Stimulated activated CD8-positive, alpha-beta memory T cell treated with anti-CD3 and anti-CD28 coated beads, Interleukin-2, amount 100 ng/mL, for 48 hours (primary cell): Measurements from ENCODE around the gene TBXA2R.
A peak's percentile ranks its signal among the peaks of the same experiment; 100 is the strongest.
"Not testable (repeated sequence)": the region's sequence is repeated elsewhere in the genome, so short reads cannot be mapped to it uniquely, and the experiment has no call there.

Experiments
- DNase-seq, 2 donors: peaks; one replicate each; pipeline ENCODE4 v3.0.0-alpha.2; 2020; ENCODE audit warnings: low read depth in 2 of 2

Gene TBXA2R

DNA sequence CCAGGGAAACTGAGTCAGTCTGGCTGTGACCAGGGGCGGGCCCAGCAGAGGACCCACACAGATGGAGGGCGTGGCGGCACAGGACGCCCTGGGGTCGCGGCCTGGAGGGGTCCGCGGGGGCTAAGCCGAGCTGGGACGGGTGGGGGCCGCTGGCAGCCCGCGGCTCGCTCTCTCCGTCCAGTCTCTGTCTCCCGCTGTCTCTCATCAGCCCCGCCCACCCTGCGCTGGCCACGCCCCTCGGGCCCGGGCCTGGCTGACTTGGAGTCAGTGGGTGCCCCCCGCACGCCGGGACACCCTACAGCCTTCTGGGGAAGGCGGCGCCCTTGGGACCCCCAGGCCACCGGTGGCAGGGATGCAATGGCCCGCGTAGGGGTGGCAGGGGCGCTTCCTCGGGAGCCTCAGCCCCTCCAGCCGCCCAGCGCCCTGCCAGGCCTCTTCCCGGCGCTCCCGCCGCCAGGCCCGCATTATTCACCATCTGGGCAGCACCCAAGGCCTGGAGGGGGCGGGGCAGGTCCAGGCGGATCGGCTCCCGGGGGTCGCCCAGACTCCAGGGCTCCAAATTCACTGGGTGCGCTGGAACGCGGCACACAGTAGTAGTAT, at the start of gene TBXA2R:
TBXA2R (minus strand) TSS at position 186 of the 600 bp plus-strand sequence. CDS start 6,241 bp downstream, outside the sequence.
- peak; percentile 62 to 66 for DNase-seq

DNA sequence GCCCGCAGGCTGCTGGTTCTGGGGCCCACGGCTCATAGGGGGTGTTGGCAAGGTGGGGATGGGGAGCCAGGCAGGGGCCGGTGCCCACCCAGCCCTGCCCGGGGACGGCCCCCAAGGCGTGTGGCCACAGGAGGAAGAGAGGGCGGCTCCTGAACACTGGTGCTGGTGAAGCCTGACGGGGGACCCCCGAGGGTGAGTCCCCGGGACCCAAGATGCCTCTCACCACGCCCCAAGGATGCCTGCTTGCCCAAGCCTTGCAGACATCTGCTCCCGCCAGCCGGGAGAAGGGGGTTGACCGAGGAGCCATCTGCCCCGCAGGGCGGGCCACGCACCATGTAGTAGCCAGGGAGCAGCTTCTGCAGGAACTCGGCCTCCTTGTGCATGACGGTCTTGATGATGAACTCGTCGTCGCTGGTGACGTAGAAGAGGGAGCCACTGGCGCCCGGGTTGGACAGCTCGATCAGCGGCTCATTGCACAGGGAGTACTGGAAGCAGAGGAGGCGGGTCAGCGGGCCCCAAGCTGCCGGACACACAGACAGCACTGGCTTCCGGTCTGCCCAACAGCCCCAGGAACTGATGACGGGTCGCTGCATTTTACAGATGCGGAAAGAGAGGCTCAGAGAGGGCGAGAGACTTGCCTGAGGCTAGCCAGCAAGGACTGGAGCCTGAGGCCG, 49.5 kb upstream of the TBXA2R start:
- DNase-seq: no peak

DNA sequence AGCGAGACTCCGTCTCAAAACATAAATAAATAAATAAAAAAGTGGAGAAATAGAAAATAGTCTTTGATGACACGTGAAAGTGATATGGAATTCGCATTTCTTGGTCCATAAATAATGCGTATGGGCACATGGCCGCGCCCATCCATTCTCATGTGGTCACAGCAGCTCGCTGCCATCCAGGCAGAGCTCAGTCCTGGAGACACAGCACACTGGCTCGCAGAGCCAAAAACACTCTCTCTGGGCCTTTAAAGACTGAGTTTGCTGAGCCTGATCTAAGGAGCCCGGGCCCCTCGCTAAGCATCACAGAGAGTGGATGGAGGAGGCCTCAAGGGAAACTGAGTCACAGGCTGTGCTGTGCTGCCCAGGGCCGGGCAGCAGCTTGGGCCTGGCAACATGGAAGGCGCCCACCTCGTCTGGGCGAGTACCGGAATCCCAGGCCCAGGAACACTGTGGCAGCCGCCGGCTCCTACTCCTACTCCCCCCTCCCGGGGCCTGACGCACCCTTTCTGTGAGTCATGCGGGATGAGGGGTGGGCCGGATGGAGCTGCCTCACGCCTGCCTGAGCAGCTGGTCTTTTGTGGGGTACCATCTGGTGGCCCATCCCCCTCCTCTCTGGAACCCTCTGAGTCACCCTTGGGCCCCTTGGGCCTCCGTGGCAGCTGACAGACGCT, 48.9 kb upstream of the TBXA2R start:
- no peak for DNase-seq

GRCh38 chr19:3653865-3654513, 47.3 kb upstream of the TBXA2R start:
- no peak for DNase-seq

DNA sequence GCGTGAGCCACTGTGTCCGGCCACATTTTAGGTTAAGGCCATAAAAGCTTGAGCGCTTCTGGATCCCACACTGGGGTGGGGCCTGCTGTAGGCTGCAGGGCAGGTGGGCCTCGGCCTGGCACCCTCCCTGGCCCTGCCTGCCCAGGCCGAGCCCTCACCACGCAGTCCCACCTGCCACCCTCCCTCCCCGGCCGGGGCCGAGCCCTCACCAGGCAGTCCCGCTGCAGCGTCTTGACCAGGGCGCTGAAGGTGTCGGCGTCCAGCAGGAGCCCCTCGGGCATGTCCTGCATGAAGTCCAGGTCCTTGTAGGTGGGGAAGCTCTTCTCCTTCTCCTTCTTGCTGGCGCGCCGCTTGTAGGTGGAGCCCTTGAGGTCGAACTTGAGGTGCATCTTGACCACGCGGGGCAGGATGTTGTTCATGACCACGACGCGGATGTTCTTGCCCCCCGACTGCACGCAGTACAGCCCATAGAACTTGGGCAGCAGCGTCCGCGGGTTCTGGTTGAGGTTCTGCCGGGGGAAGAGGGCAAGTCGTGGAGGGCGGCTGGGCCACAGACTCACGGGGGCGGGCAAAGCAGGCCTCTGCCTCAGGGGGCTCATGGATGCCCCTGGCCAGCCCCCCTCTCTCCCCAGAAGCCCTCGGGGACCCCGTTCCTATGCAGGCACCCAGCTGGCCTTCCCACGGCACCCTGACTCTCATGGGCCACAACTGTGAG, 46.6 kb upstream of the TBXA2R start:
- no peak for DNase-seq

DNA sequence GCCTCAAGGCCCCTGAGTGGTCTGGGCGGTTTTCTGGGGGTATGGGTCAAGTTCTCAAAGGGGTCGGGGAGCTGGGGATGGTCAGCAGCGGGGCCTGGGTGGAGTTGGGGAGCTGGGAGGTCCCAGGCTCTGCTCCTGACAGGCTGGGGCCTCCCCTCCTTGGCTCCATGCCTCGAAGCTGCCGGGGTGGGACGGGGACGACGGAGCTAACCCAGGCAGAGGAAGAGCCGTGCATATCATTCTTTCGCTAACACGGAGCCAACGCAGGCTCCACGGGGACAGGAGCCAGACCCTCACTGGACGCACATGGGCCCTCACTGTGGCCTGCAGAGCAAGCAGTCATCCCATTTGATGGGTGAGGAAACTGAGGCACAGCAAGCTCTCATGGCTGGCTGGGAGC, 45.7 kb upstream of the TBXA2R start:
- no peak for DNase-seq

- DNase-seq: no peak
These were observed 45.0 kb upstream of the TBXA2R start for GRCh38 chr19:3651684-3652083.

DNA sequence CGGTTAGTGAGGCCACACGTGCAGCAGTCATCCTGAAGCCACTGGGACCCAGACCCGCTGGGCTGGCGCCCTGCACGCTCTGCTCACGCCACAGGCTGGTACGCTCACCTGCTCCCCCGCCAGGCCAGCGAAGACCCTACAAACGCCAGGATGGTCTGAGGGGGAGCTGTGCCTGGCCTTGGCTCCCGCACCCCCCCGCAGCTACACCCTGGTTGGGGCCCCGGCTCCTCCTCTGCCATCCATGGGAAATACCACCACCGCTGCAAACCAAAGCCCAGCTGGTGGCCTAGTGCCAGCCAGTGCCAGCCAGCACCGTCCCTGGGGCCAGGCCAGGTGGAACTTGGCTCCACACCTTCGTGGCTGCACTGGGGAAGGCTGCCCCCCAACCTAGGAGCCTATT, 43.2 kb upstream of the TBXA2R start:
- no peak for DNase-seq

GRCh38 chr19:3648037-3648905, 41.6 kb upstream of the TBXA2R start:
- no peak for DNase-seq

DNA sequence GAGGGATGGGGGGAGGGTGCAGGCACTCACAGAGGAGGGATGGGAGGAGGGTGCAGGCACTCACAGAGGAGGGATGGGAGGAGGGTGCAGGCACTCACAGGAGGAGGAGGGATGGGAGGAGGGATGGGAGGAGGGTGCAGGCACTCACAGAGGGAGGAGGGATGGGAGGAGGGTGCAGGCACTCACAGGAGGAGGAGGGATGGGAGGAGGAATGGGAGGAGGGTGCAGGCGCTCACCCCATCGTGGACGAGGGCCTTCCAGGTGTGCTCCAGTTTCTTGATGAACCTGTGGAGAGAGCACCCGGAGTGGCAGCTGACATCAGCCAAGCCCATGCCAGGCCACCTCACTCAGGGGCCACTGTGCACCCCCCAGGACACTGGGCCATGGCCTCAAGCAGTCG, 40.4 kb upstream of the TBXA2R start:
- DNase-seq: not testable (repeated sequence)

DNA sequence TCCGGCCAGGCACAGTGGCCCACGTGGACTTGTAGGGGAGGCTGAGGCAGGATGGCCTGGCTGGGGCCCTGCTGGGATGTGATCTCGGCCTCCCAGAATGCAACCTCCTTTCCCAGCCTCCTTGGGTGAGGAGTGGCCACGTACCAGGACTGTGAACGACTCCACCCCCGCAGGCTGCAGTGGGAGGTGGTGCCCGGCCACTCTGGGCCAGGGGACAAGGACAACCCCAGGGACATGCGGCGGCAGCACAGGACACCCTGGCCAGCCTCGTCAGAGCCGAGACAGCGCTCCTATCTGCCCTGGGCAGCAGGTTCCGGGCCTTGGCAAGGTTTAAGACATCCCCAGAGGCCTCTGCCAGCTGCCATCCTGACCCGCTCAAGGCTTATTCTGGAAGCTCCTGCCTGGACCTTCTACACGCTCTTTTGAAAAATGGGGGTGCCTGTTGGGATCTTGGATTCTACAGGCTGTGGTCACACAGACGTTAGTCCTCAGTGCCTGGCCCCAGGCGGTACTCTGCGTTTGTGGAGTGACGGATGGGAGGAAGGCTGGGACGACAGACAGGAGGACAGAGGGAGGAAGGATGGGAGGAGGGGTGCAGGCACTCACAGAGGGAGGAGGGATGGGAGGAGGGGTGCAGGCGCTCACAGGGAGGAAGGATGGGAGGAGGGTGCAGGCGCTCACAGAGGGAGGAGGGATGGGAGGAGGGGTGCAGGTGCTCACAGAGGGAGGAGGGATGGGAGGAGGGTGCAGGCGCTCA, 39.8 kb upstream of the TBXA2R start:
- DNase-seq: no peak

DNA sequence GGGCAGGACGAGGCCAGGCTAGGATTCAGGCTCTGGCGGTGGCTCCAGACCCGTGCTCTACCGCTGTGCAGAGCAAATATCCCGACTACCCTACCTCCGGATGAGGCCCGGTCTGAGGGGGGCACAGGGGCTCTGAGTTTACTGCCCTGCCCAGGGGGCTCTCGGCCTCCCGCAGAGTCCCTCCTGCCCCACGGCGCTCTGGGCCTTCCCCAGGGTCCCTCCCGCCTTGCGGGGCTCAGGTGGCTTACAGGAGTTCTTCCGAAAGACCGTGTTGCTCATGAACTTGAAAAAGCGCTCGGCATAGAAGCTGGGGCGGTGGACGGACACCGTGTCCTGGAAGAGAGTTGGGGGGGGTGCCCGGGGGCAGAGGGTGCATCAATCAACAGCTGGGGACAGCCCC, 39.1 kb upstream of the TBXA2R start:
- DNase-seq: no peak

DNA sequence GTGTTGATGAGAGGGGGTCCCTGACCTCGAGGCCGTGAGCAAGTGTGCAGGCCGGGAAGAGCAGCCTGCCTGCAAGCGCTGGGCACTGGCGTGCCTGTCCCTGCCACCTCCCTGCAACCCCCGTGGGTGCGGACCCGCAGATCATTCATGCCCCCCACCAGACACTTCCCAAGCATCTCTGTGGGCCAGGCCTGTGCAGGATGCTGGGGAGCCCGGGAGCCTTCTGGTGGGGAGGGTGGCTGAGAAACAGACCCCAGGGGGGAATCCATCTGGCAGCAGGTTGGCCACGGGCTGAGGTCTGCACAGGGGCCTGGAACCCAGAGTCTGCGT, 38.4 kb upstream of the TBXA2R start:
- no peak for DNase-seq

DNA sequence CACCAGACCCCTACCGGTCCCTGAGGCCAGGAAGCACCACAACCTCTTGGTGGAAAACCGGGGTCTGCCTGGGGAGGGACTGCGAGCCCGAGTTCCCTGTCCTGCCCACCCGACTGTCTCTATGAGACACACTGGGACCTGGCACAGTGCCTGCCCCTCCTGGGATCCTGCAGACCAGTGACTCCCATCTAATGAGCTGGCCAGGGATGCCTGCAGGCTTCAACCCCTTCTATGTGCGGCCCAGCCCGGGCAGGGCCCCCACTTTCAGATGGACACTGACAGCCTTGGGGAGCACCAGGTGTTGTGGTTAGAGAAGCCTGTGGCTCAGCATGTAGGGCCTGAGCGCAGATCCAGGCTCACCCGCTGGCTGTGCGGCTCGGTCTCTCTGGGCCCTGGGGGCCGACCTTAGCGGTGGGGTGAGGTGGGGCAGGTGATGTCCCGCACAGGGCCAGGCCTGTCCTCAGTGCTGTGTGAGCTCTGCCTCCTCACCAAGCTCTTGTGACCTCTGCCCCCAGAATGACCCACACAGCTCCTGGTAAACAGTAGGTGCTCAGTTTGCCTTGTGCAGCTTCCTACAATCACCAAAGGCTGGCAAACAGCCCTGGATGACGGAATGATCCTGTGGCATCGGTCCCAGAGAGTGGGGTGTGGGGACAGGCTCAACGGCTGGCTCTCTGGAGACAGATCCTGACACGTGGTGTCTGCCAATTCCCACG, 37.8 kb upstream of the TBXA2R start:
- DNase-seq: no peak

- DNase-seq: no peak
These were observed 37.1 kb upstream of the TBXA2R start for GRCh38 chr19:3643674-3644313.

DNA sequence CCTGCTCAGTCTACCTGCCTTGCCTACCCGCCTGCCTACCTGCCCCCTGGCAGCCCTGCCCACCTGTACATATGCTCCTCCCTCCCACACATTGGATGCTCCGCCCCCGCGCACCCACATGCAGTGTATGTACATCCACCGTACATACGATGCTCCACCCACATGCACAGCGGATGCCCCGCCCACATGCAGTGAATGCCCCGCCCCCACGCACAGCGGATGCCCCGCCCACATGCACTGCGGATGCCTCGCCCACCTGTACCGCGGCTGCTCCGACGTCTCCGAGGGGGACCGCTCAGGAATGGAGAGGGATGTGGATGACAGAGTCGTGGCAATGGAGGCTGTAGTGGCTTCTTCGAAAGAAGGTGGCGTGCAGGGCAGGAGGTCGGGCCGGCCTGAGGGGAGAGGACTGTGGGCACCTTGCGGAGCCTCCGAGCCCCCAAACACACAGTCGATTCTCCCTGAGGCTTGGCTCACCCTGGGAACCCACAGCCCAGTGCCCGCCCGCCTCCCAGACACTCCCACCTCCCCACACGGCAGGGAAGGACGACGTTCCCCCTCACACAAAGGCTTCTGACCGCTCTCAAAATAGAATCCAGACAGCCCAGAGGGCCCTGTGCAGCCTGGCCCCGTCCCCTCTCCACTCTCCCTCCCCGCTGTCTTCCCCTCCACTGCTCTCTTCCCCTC, 36.5 kb upstream of the TBXA2R start:
- peak in 1 of 2 donors; percentile 14 for DNase-seq

- DNase-seq: no peak
These were observed 35.6 kb upstream of the TBXA2R start for GRCh38 chr19:3642296-3642695.

DNA sequence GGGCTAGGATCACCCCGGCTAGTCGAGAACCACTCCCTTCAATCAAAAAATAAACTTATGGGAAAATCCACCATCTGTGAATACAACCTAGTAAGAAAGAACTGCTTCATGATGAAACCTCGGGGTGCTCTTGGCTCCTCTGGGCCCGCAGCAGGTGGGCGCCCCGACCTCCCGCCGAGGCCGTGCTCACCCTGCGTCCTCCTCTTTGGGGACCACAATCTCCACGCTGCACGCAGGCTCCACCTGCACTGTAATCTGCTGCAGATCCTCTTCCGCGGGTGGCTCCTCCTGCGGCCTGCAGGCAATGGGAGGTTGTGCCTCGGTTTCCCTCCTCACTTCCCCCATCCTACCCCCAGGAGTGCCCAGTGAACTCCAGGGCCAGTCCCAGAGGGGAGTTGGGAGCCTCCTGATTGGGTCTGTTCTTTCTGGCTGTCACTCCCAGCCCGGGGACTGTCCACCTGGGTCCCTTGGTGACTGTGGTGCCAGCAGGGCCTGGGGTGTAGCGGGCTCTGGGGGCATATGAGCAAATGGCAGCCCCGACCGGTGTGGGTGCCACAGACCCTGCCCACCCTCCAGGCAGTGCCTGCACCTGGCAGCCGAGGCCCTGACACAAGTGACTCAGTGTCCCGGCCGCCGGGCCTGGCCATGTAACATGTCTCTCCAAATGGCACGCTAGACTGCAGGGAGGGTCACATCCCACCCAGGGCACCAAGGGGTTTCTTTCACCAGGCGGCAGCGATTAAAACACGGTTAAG, 35.0 kb upstream of the TBXA2R start:
- DNase-seq: no peak
